Measurements from ENCODE around the gene NOXA1. TPM values are rescaled to one million over a fixed set of nuclear protein-coding genes. Genes with fewer than 3 reads are reported as not detected.
"Not testable (repeated sequence)": the region's sequence is repeated elsewhere in the genome, so short reads cannot be mapped to it uniquely, and the experiment has no call there.

Gene NOXA1
- total RNA-seq, 1 donor from 2014 or later: 6.5 TPM

DNA sequence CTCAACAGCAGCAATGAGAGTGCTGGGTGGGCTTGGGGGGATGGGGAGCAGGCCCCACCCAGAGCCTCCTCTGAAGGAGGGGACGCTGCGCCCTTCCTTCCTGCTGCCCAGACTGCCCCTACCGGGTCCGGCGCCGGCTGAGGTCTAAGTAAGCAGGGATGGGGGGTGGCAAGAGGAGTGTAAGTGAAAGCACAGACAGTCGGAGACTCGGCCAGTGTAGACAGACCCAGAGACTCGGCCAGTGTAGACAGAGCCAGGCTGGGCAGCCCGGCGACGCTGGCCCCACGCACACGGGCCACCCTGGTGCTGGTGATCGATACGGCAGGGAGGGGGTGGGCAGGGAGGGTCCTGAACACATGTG lies 25.4 kb downstream of the NOXA1 start:
- Histone ChIP-seq H3K4me1 (peaks cover 7% of the 10 kb centered on the region), H3K4me3 (no peak overlapping the region), H3K9me3 (no peaks in the 10 kb centered on the region), H3K27me3 (no peaks in the 10 kb centered on the region), H3K27ac (no peak overlapping the region), H3K36me3 (peaks cover 9% of the 10 kb centered on the region)
- no peak for ATAC-seq
- TF ChIP-seq, protein P1, sequence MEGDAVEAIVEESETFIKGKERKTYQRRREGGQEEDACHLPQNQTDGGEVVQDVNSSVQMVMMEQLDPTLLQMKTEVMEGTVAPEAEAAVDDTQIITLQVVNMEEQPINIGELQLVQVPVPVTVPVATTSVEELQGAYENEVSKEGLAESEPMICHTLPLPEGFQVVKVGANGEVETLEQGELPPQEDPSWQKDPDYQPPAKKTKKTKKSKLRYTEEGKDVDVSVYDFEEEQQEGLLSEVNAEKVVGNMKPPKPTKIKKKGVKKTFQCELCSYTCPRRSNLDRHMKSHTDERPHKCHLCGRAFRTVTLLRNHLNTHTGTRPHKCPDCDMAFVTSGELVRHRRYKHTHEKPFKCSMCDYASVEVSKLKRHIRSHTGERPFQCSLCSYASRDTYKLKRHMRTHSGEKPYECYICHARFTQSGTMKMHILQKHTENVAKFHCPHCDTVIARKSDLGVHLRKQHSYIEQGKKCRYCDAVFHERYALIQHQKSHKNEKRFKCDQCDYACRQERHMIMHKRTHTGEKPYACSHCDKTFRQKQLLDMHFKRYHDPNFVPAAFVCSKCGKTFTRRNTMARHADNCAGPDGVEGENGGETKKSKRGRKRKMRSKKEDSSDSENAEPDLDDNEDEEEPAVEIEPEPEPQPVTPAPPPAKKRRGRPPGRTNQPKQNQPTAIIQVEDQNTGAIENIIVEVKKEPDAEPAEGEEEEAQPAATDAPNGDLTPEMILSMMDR (IDR thresholded peaks at IDR 0.05): no peak
- intact Hi-C loops (cut with DNase I): no loop called here
- no peak for DNase-seq

DNA sequence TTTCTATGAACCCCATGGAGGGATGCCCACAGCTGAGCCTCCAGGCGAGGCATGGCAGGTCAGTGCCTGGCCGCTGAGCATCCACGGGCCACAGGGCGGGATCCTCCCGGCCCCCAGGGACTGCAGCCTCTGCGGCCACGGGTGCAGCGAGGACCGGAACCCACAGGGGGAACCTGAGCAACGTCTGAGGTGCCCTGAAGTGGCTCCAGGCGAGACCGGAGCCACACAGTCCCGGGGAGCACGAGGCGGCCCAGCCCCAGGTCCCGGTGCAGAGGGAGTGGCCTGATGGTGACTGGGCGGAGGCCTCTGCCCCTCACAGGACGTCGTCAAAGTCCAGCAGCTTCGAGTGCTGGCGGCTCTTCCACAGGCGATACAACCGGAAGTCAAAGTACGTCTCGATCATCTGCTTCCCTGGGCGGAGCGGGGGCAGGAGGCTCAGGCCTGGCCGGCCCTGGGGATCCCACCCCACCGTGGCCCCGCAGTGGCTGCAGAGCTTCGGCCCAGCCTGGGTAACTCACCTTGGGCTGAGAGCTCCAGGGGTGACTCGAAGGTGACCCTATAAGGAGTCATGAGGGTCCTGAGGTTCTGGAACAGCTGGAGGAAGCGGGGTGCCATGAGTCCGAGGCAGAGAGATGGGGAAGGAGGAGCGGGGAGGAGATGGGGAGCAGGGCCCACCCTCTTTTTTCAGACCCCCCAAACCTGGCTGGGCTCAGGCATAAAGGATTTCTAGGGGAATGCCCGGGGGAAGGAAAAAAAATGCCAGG lies 26.1 kb downstream of the NOXA1 start:
- TF ChIP-seq, protein P1 (IDR thresholded peaks at IDR 0.05): no peak
- DNase-seq (no peak), ATAC-seq (no peak)
- Histone ChIP-seq H3K36me3 (peaks cover 9% of the 10 kb centered on the region), H3K4me1 (peaks cover 7% of the 10 kb centered on the region), H3K9me3 (no peaks in the 10 kb centered on the region), H3K27me3 (no peaks in the 10 kb centered on the region), H3K4me3 (no peak overlapping the region), H3K27ac (no peak overlapping the region)
- intact Hi-C loops (cut with DNase I): no loop called here

DNA sequence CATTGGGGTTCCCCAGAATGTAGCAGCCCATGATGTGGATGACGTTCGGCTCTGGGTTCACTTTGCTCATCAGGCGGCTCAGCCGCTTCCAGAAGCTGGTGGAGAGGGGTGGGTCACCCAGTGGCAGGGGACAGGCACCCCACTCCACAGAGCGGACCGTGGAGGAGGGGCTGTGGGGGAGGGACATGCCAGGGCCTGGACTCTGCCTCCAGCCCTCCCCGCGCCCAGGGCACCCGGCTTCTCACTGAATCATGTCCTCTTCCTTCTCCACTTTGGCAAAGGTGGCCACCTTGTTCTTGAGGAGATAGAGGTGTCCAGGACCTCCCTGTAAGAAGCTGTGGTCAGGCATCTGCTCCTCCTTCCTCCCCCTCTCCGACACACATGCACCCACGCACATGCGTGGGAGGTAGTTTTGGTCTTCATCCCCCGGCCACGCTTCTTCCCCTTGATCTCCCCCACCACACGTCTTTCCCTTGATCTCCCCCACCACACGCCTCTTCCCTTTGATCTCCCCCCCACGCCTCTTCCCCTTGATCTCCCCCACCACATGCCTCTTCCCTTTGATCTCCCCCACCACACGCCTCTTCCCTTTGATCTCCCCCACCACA lies 26.8 kb downstream of the NOXA1 start:
- TF ChIP-seq, protein P1 (IDR thresholded peaks at IDR 0.05): no peak
- Histone ChIP-seq H3K4me3 (no peak overlapping the region), H3K27me3 (no peaks in the 10 kb centered on the region), H3K27ac (no peak overlapping the region), H3K9me3 (no peaks in the 10 kb centered on the region), H3K4me1 (peaks cover 14% of the 10 kb centered on the region), H3K36me3 (peaks cover 9% of the 10 kb centered on the region)
- ATAC-seq (no peak), DNase-seq (no peak)
- intact Hi-C loops (cut with DNase I): no loop called here

DNA sequence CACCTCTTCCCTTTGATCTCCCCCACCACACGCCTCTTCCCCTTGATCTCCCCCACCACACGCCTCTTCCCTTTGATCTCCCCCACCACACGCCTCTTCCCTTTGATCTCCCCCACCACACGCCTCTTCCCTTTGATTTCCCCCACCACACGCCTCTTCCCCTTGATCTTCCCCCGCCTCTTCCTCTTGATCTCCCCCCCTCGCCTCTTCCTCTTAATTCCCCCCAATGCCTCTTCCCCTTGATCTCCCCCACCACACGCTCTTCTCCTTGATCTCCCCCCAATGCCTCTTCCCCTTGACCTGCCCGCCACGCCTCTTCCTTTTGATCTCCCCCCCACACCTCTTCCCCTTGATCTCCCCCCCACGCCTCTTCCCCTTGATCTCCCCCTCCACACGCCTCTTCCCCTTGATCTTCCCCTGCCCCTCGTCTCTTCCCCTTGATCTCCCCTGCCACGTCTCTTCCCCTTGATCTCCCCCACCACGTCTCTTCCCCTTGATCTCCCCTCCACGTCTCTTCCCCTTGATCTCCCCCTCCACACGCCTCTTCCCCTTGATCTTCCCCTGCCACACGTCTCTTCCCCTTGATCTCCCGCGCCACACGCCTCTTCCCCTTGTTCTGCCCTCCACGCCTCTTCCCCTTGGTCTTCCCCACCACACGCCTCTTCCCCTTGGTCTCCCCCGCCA lies 27.5 kb downstream of the NOXA1 start:
- H3K36me3 ChIP-seq; H3K27ac ChIP-seq; intact Hi-C loops (cut with DNase I); H3K9me3 ChIP-seq; H3K4me3 ChIP-seq; H3K27me3 ChIP-seq; ATAC-seq: not testable (repeated sequence)
- H3K4me1 ChIP-seq: peaks cover 11% of the 10 kb centered on the region
- peak; percentile 17 for DNase-seq

DNA sequence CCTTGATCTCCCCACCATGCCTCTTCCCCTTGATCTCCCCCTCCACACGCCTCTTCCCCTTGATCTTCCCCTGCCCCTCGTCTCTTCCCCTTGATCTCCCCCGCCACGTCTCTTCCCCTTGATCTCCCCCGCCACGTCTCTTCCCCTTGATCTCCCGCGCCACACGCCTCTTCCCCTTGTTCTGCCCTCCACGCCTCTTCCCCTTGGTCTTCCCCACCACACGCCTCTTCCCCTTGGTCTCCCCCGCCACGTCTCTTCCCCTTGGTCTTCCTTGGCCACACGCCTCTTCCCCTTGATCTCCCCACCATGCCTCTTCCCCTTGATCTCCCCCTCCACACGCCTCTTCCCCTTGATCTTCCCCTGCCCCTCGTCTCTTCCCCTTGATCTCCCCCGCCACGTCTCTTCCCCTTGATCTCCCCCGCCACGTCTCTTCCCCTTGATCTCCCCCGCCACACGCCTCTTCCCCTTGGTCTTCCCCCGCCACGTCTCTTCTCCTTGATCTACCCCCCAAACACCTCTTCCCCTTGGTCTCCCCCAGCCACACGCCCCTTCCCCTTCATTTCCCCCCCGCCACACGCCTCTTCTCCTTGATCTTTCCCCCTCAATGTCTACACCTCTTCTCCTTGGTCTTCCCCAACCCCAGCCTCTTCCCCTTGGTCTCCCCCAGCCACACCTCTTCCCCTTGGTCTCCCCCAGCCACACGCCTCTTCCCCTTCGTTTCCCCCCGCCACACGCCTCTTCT lies 28.2 kb downstream of the NOXA1 start:
- DNase-seq: peak; percentile 7
- H3K36me3 ChIP-seq; ATAC-seq; H3K9me3 ChIP-seq; H3K27me3 ChIP-seq; H3K4me3 ChIP-seq; H3K27ac ChIP-seq; intact Hi-C loops (cut with DNase I): not testable (repeated sequence)
- peaks cover 11% of the 10 kb centered on the region for H3K4me1 ChIP-seq

DNA sequence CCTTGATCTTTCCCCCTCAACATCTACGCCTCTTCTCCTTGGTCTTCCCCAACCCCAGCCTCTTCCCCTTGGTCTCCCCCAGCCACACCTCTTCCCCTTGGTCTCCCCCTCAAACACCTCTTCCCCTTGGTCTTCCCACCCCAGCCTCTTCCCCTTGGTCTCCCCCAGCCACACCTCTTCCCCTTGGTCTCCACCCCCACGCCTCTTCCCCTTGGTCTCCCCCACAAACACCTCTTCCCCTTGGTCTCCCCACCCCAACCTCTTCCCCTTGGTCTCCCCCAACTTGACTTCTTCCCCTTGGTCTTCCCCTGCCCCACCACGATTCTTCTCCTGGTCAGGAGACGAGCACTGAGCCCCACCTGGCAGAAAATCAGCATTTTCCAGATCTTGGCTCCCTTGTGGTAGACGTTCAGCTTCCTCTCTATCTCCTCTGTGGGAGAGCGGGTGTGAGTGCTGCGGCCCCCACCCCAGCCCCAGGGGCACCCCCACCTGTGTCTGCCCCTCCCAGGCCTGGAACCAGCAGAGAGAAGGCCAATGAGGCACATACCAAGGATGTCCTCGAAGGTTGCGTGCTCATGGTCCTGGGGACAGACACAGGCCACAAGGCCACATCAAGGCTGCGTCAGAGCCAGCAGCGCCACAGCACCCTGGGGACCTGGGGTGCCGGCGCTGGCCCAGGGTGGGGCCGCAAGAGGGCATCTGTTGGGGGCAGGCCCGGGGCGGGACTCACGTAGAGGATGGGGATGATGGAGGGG lies 29.0 kb downstream of the NOXA1 start:
- Histone ChIP-seq H3K4me3 (no peak overlapping the region), H3K27ac (no peak overlapping the region), H3K4me1 (peaks cover 11% of the 10 kb centered on the region), H3K27me3 (no peaks in the 10 kb centered on the region), H3K9me3 (no peaks in the 10 kb centered on the region), H3K36me3 (peaks cover 9% of the 10 kb centered on the region)
- TF ChIP-seq, protein P1 (IDR thresholded peaks at IDR 0.05): no peak
- peak; percentile 64 for DNase-seq
- intact Hi-C loops (cut with DNase I): no loop called here
- no peak for ATAC-seq

Measured in upper lobe of right lung (tissue), 1 donor.